ENCODE measurements around the gene PATJ. TPM values are rescaled to one million over a fixed set of nuclear protein-coding genes. Genes with fewer than 3 reads are reported as not detected.

PATJ gene
- total RNA-seq, 1 donor from 2014 or later: 10.7 TPM

DNA sequence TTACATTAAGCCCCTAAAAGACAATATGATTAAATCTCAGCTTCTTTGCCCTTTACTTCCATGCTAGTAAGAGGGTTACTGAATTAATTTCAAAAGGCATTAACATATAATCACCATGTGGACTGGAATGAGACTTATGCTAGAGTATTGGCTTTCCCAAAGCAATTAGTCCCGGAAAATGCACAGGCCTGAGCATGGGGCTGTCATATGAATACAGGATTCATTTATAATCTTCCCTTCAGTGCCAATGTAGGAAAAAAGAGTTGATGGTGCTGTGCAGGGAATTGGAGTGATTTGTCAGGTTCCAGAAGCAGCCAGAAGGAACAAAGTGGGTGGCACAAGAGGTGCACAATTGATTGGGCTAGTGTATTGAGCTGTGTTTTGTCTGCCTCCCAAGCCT is 253.4 kb downstream of the PATJ start:
- peaks cover 20% of the 10 kb centered on the region for H3K4me1 Mint-ChIP-seq (ENCODE audit: low read depth)
- no peaks in the 10 kb centered on the region for H3K9me3 Mint-ChIP-seq (ENCODE audit: low read depth)
- TF ChIP-seq, protein P1, sequence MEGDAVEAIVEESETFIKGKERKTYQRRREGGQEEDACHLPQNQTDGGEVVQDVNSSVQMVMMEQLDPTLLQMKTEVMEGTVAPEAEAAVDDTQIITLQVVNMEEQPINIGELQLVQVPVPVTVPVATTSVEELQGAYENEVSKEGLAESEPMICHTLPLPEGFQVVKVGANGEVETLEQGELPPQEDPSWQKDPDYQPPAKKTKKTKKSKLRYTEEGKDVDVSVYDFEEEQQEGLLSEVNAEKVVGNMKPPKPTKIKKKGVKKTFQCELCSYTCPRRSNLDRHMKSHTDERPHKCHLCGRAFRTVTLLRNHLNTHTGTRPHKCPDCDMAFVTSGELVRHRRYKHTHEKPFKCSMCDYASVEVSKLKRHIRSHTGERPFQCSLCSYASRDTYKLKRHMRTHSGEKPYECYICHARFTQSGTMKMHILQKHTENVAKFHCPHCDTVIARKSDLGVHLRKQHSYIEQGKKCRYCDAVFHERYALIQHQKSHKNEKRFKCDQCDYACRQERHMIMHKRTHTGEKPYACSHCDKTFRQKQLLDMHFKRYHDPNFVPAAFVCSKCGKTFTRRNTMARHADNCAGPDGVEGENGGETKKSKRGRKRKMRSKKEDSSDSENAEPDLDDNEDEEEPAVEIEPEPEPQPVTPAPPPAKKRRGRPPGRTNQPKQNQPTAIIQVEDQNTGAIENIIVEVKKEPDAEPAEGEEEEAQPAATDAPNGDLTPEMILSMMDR (IDR thresholded peaks at IDR 0.05): no peak
- H3K4me3 Mint-ChIP-seq (ENCODE audit: unreplicated experiment): no peak overlapping the region
- no peaks in the 10 kb centered on the region for H3K27me3 Mint-ChIP-seq (ENCODE audit: low read depth)
- no peaks in the 10 kb centered on the region for H3K36me3 Mint-ChIP-seq (ENCODE audit: low read depth)
- H3K27ac Mint-ChIP-seq (ENCODE audit: unreplicated experiment): no peak overlapping the region
- no peak for DNase-seq (ENCODE audit: low spot score)

- Mint-ChIP-seq H3K27me3 (ENCODE audit: low read depth) (no peaks in the 10 kb centered on the region), H3K4me3 (ENCODE audit: unreplicated experiment) (no peak overlapping the region), H3K27ac (ENCODE audit: unreplicated experiment) (no peak overlapping the region), H3K36me3 (ENCODE audit: low read depth) (no peaks in the 10 kb centered on the region), H3K4me1 (ENCODE audit: low read depth) (peaks cover 20% of the 10 kb centered on the region), H3K9me3 (ENCODE audit: low read depth) (no peaks in the 10 kb centered on the region)
- DNase-seq (ENCODE audit: low spot score): no peak
- TF ChIP-seq, protein P1 (IDR thresholded peaks at IDR 0.05): no peak
Measured at GRCh38 chr1:61997123-61997522, 254.8 kb downstream of the PATJ start.

DNA sequence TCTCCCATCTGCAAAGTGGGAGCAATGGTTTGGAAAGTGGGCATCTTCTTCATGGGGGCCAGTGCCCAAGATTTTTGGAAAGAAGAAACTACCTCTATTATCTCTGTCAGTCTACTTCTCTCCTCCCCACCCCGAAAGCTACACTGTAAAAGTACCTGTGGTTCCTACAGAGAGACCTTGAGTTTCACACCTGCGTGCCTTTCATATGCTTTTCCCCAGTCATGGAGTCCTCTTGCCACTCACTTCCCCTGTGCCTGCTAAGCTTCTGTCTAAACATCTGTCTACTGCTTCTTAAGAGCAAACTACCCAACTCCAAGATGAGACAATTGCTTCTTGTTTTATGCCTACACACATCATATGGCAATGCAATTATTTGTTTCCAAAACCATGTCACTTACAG is 261.5 kb downstream of the PATJ start:
- TF ChIP-seq, protein P1 (IDR thresholded peaks at IDR 0.05): no peak
- Mint-ChIP-seq H3K36me3 (ENCODE audit: low read depth) (no peaks in the 10 kb centered on the region), H3K27ac (ENCODE audit: unreplicated experiment) (no peak overlapping the region), H3K27me3 (ENCODE audit: low read depth) (no peaks in the 10 kb centered on the region), H3K4me3 (ENCODE audit: unreplicated experiment) (no peak overlapping the region), H3K4me1 (ENCODE audit: low read depth) (no peaks in the 10 kb centered on the region), H3K9me3 (ENCODE audit: low read depth) (no peaks in the 10 kb centered on the region)
- no peak for DNase-seq (ENCODE audit: low spot score)

GRCh38 chr1:62006690-62007089 is 264.4 kb downstream of the PATJ start:
- Mint-ChIP-seq H3K27me3 (ENCODE audit: low read depth) (no peaks in the 10 kb centered on the region), H3K36me3 (ENCODE audit: low read depth) (no peaks in the 10 kb centered on the region), H3K27ac (ENCODE audit: unreplicated experiment) (no peak overlapping the region), H3K4me1 (ENCODE audit: low read depth) (no peaks in the 10 kb centered on the region), H3K4me3 (ENCODE audit: unreplicated experiment) (no peak overlapping the region), H3K9me3 (ENCODE audit: low read depth) (no peaks in the 10 kb centered on the region)
- no peak for DNase-seq (ENCODE audit: low spot score)
- TF ChIP-seq, protein P1 (IDR thresholded peaks at IDR 0.05): no peak

GRCh38 chr1:62011006-62011405 is 268.7 kb downstream of the PATJ start:
- Mint-ChIP-seq H3K36me3 (ENCODE audit: low read depth) (peaks cover 1% of the 10 kb centered on the region), H3K4me1 (ENCODE audit: low read depth) (no peaks in the 10 kb centered on the region), H3K27ac (ENCODE audit: unreplicated experiment) (no peak overlapping the region), H3K9me3 (ENCODE audit: low read depth) (no peaks in the 10 kb centered on the region), H3K27me3 (ENCODE audit: low read depth) (no peaks in the 10 kb centered on the region), H3K4me3 (ENCODE audit: unreplicated experiment) (no peak overlapping the region)
- TF ChIP-seq, protein P1 (IDR thresholded peaks at IDR 0.05): no peak
- no peak for DNase-seq (ENCODE audit: low spot score)
